ENCODE results near the gene FALEC.

Gene FALEC

DNA sequence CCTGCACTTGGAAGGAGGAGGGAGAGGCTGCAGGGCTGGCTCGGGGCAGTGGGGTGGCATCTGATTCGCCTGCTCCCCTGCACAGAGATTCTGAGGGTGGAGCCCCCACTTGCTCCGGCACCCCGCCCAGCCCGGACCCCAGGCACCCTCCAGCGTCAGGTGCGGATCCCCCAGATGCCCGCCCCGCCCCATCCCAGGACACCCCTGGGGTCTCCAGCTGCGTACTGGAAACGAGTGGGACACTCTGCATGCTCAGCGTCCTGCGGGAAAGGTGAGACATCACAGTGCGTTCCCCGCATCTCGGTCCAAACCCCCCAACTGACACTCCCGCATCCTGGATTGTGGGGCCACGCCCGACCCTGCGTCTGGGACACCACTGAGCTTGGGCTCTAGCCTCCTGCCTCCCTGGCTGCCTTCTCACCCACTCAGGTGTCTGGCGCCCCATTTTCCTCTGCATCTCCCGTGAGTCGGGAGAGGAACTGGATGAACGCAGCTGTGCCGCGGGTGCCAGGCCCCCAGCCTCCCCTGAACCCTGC, 41.6 kb downstream of the FALEC start:
- Histone ChIP-seq H3K9me3 (ENCODE audit: severe bottlenecking) (no peaks in the 10 kb centered on the region), H3K27ac (ENCODE audit: poor library complexity, severe bottlenecking) (no peak overlapping the region), H3K4me1 (ENCODE audit: insufficient read depth, poor library complexity, severe bottlenecking) (peaks cover 14% of the 10 kb centered on the region), H3K36me3 (ENCODE audit: low read depth) (peaks cover 17% of the 10 kb centered on the region), H3K4me3 (ENCODE audit: severe bottlenecking) (no peak overlapping the region), H3K27me3 (ENCODE audit: insufficient read depth, poor library complexity, severe bottlenecking) (no peaks in the 10 kb centered on the region)
- ATAC-seq (ENCODE audit: low read depth) (no peak), DNase-seq (ENCODE audit: low spot score) (no peak)
- TF ChIP-seq, protein P1, sequence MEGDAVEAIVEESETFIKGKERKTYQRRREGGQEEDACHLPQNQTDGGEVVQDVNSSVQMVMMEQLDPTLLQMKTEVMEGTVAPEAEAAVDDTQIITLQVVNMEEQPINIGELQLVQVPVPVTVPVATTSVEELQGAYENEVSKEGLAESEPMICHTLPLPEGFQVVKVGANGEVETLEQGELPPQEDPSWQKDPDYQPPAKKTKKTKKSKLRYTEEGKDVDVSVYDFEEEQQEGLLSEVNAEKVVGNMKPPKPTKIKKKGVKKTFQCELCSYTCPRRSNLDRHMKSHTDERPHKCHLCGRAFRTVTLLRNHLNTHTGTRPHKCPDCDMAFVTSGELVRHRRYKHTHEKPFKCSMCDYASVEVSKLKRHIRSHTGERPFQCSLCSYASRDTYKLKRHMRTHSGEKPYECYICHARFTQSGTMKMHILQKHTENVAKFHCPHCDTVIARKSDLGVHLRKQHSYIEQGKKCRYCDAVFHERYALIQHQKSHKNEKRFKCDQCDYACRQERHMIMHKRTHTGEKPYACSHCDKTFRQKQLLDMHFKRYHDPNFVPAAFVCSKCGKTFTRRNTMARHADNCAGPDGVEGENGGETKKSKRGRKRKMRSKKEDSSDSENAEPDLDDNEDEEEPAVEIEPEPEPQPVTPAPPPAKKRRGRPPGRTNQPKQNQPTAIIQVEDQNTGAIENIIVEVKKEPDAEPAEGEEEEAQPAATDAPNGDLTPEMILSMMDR (IDR thresholded peaks at IDR 0.05; ENCODE audit: poor library complexity, severe bottlenecking) = no peak

DNA sequence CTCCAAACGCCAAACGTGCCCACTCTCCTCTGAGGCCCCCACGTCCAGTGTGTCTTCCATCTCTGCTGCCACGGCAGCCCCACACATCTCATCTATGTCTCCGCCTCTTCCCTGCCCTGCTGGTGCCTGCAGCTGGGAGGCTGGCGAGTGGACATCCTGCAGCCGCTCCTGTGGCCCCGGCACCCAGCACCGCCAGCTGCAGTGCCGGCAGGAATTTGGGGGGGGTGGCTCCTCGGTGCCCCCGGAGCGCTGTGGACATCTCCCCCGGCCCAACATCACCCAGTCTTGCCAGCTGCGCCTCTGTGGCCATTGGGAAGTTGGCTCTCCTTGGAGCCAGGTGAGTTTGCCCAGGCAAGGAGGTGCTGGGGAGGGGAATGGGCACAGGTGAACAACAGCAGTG, 42.3 kb downstream of the FALEC start:
- Histone ChIP-seq H3K9me3 (ENCODE audit: severe bottlenecking) (no peaks in the 10 kb centered on the region), H3K4me3 (ENCODE audit: severe bottlenecking) (no peak overlapping the region), H3K36me3 (ENCODE audit: low read depth) (peaks cover 20% of the 10 kb centered on the region), H3K4me1 (ENCODE audit: insufficient read depth, poor library complexity, severe bottlenecking) (peaks cover 16% of the 10 kb centered on the region), H3K27ac (ENCODE audit: poor library complexity, severe bottlenecking) (no peak overlapping the region), H3K27me3 (ENCODE audit: insufficient read depth, poor library complexity, severe bottlenecking) (no peaks in the 10 kb centered on the region)
- ATAC-seq (ENCODE audit: low read depth) = no peak
- TF ChIP-seq, protein P1 (IDR thresholded peaks at IDR 0.05; ENCODE audit: poor library complexity, severe bottlenecking) = no peak
- DNase-seq (ENCODE audit: low spot score) = no peak

DNA sequence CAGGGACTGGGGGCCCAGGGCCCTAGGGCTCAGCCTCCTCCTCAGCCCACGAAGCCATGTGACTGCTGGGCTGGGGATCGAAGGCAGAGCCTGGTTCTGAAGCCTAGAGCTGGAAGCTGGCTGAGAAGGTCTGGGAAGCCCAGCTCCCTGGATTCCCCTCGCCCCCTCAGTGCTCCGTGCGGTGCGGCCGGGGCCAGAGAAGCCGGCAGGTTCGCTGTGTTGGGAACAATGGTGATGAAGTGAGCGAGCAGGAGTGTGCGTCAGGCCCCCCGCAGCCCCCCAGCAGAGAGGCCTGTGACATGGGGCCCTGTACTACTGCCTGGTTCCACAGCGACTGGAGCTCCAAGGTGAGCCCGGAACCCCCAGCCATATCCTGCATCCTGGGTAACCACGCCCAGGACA, 42.8 kb downstream of the FALEC start:
- no peak overlapping the region for H3K4me3 ChIP-seq (ENCODE audit: severe bottlenecking)
- H3K36me3 ChIP-seq (ENCODE audit: low read depth) = peaks cover 20% of the 10 kb centered on the region
- TF ChIP-seq, protein P1 (IDR thresholded peaks at IDR 0.05; ENCODE audit: poor library complexity, severe bottlenecking) = no peak
- no peak overlapping the region for H3K27ac ChIP-seq (ENCODE audit: poor library complexity, severe bottlenecking)
- no peaks in the 10 kb centered on the region for H3K27me3 ChIP-seq (ENCODE audit: insufficient read depth, poor library complexity, severe bottlenecking)
- no peaks in the 10 kb centered on the region for H3K9me3 ChIP-seq (ENCODE audit: severe bottlenecking)
- no peak for ATAC-seq (ENCODE audit: low read depth)
- no peak for DNase-seq (ENCODE audit: low spot score)
- H3K4me1 ChIP-seq (ENCODE audit: insufficient read depth, poor library complexity, severe bottlenecking) = peaks cover 18% of the 10 kb centered on the region

- ATAC-seq (ENCODE audit: low read depth) (no peak), DNase-seq (ENCODE audit: low spot score) (no peak)
- Histone ChIP-seq H3K4me1 (ENCODE audit: insufficient read depth, poor library complexity, severe bottlenecking) (peaks cover 26% of the 10 kb centered on the region), H3K27me3 (ENCODE audit: insufficient read depth, poor library complexity, severe bottlenecking) (no peaks in the 10 kb centered on the region), H3K27ac (ENCODE audit: poor library complexity, severe bottlenecking) (no peak overlapping the region), H3K9me3 (ENCODE audit: severe bottlenecking) (no peaks in the 10 kb centered on the region), H3K4me3 (ENCODE audit: severe bottlenecking) (no peak overlapping the region), H3K36me3 (ENCODE audit: low read depth) (peaks cover 20% of the 10 kb centered on the region)
- TF ChIP-seq, protein P1 (IDR thresholded peaks at IDR 0.05; ENCODE audit: poor library complexity, severe bottlenecking) = no peak
Observed at GRCh38 chr1:150558761-150559655, 43.5 kb downstream of the FALEC start.

DNA sequence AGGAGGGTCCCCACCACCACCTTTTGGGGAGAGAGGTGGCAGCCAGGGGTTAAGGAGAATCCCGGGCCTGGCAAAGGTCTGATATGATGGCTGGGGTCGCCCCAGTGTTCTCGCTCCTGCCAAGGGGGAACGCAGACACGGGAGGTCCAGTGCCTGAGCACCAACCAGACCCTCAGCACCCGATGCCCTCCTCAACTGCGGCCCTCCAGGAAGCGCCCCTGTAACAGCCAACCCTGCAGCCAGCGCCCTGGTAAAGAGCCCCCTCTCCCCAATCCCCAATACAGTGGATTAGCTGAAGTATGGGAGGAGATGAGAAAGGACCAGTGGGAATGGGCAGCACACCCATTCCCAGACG, 44.1 kb downstream of the FALEC start:
- Histone ChIP-seq H3K4me1 (ENCODE audit: insufficient read depth, poor library complexity, severe bottlenecking) (peaks cover 32% of the 10 kb centered on the region), H3K4me3 (ENCODE audit: severe bottlenecking) (no peak overlapping the region), H3K27me3 (ENCODE audit: insufficient read depth, poor library complexity, severe bottlenecking) (no peaks in the 10 kb centered on the region), H3K9me3 (ENCODE audit: severe bottlenecking) (no peaks in the 10 kb centered on the region), H3K36me3 (ENCODE audit: low read depth) (peaks cover 20% of the 10 kb centered on the region), H3K27ac (ENCODE audit: poor library complexity, severe bottlenecking) (peak overlapping the region; percentile 100)
- DNase-seq (ENCODE audit: low spot score) (no peak), ATAC-seq (ENCODE audit: low read depth) (no peak)
- TF ChIP-seq, protein P1 (IDR thresholded peaks at IDR 0.05; ENCODE audit: poor library complexity, severe bottlenecking) = no peak
